Ishikawa (cell line): ENCODE data around the gene CDC45.

Source experiments
- CEBPB ChIP-seq: IDR thresholded peaks from 2 replicates; pipeline ENCODE4 v1.6.1; 2012
- CREB1 ChIP-seq: IDR thresholded peaks from 2 replicates; pipeline ENCODE4 v1.6.1; 2012; ENCODE audit warnings: low read depth
- EGR1 ChIP-seq: IDR thresholded peaks from 2 replicates; pipeline ENCODE4 v1.6.1; 2012
- EP300 ChIP-seq: IDR thresholded peaks from 2 replicates; pipeline ENCODE4 v1.6.1; 2012; ENCODE audit warnings: borderline replicate concordance
- FOXM1 ChIP-seq: IDR thresholded peaks from 2 replicates; pipeline ENCODE4 v1.6.1; 2012; ENCODE audit warnings: low read depth, borderline replicate concordance
- MAX ChIP-seq: IDR thresholded peaks from 2 replicates; pipeline ENCODE4 v1.6.1; 2012
- NFIC ChIP-seq: IDR thresholded peaks from 2 replicates; pipeline ENCODE4 v1.6.1; 2012
- RAD21 ChIP-seq: IDR thresholded peaks from 2 replicates; pipeline ENCODE4 v1.6.1; 2012; ENCODE audit warnings: low read depth
- REST ChIP-seq: IDR thresholded peaks from 2 replicates; pipeline ENCODE4 v1.6.1; 2012; ENCODE audit warnings: low read depth, mild to moderate bottlenecking
- TAF1 ChIP-seq: IDR thresholded peaks from 2 replicates; pipeline ENCODE4 v1.6.1; 2012; ENCODE audit warnings: low read depth, mild to moderate bottlenecking
- TCF12 ChIP-seq: IDR thresholded peaks from 2 replicates; pipeline ENCODE4 v1.6.1; 2012; ENCODE audit warnings: low read depth
- TEAD4 ChIP-seq: IDR thresholded peaks from 2 replicates; pipeline ENCODE4 v1.6.1; 2012
- USF1 ChIP-seq: IDR thresholded peaks from 2 replicates; pipeline ENCODE4 v1.6.1; 2012
- YY1 ChIP-seq: IDR thresholded peaks from 2 replicates; pipeline ENCODE4 v1.6.1; 2012; ENCODE audit warnings: low read depth
- ZBTB7A ChIP-seq: IDR thresholded peaks from 2 replicates; pipeline ENCODE4 v1.6.1; 2012; ENCODE audit warnings: low read depth

The CDC45 gene

GRCh38 chr22:19466848-19467752 lies 12.6 kb upstream of the CDC45 start:
- TF ChIP-seq RAD21 (no peak), USF1 (no peak), REST (no peak), FOXM1 (no peak), TCF12 (no peak), CREB1 (no peak), TEAD4 (no peak), YY1 (no peak), MAX (no peak), EGR1 (no peak), EP300 (no peak)

GRCh38 chr22:19467912-19468311 lies 11.8 kb upstream of the CDC45 start:
- TF ChIP-seq TEAD4 = no peak
- no peak for TF ChIP-seq USF1
- TF ChIP-seq EP300 = no peak
- TF ChIP-seq YY1 = no peak
- no peak for TF ChIP-seq ZBTB7A

- TF ChIP-seq EP300 (no peak), EGR1 (no peak), TEAD4 (no peak), MAX (no peak), REST (no peak), YY1 (no peak), TAF1 (no peak), RAD21 (no peak), USF1 (no peak), CEBPB (no peak), NFIC (no peak), CREB1 (no peak), ZBTB7A (no peak), TCF12 (no peak), FOXM1 (no peak)
Observed at GRCh38 chr22:19469421-19469820, 10.3 kb upstream of the CDC45 start.

- TF ChIP-seq MAX (no peak), RAD21 (no peak), YY1 (no peak), CREB1 (no peak), ZBTB7A (no peak), EP300 (no peak)
Observed at GRCh38 chr22:19470010-19470409, 9.7 kb upstream of the CDC45 start.

- no peak for TF ChIP-seq ZBTB7A
- no peak for TF ChIP-seq TCF12
- TF ChIP-seq CEBPB = no peak
- no peak for TF ChIP-seq NFIC
- TF ChIP-seq RAD21 = no peak
- TF ChIP-seq EGR1 = no peak
- no peak for TF ChIP-seq REST
- TF ChIP-seq TEAD4 = no peak
- TF ChIP-seq CREB1 = no peak
- no peak for TF ChIP-seq USF1
Observed at GRCh38 chr22:19471572-19471971, 8.1 kb upstream of the CDC45 start.
